ENCODE measurements around the gene TNNT3. TPM values are rescaled to one million over a fixed set of nuclear protein-coding genes. Genes with fewer than 3 reads are reported as not detected.
A peak's percentile ranks its signal among the peaks of the same experiment; 100 is the strongest.
"Not testable (repeated sequence)": the region's sequence is repeated elsewhere in the genome, so short reads cannot be mapped to it uniquely, and the experiment has no call there.

The TNNT3 gene
- total RNA-seq, 1 donor from 2014 or later, result 0.70 TPM

- H3K27me3 Mint-ChIP-seq (ENCODE audit: insufficient read depth); H3K4me1 Mint-ChIP-seq (ENCODE audit: low read depth); H3K9me3 Mint-ChIP-seq; H3K36me3 Mint-ChIP-seq (ENCODE audit: low read depth); DNase-seq (ENCODE audit: low spot score); H3K4me3 Mint-ChIP-seq: not testable (repeated sequence)
- H3K27ac Mint-ChIP-seq, result peak overlapping the region; percentile 73
- intact Hi-C loops (cut with micrococcal nuclease), result loop anchor here (1.0 kb wide), 1 partner anchor 24 kb away; no protein-coding TSS in a partner anchor
Measured at GRCh38 chr11:1939788-1940187, 20.3 kb downstream of the TNNT3 start.

GRCh38 chr11:1942558-1943260 lies 23.2 kb downstream of the TNNT3 start:
- no peak for DNase-seq (ENCODE audit: low spot score)
- H3K36me3 Mint-ChIP-seq (ENCODE audit: low read depth), result no peaks in the 10 kb centered on the region

GRCh38 chr11:1943576-1943975 lies 24.1 kb downstream of the TNNT3 start:
- no peak overlapping the region for H3K27ac Mint-ChIP-seq
- H3K36me3 Mint-ChIP-seq (ENCODE audit: low read depth), result no peaks in the 10 kb centered on the region
- intact Hi-C loops (cut with micrococcal nuclease), result no loop called here
- peaks cover 10% of the 10 kb centered on the region for H3K4me1 Mint-ChIP-seq (ENCODE audit: low read depth)
- H3K9me3 Mint-ChIP-seq, result no peaks in the 10 kb centered on the region
- no peak overlapping the region for H3K4me3 Mint-ChIP-seq
- no peaks in the 10 kb centered on the region for H3K27me3 Mint-ChIP-seq (ENCODE audit: insufficient read depth)
- DNase-seq (ENCODE audit: low spot score), result no peak

More at GRCh38 chr11:1942558-1943260, 23.2 kb downstream of the TNNT3 start:
- no peak overlapping the region for H3K4me3 Mint-ChIP-seq
- H3K9me3 Mint-ChIP-seq, result no peaks in the 10 kb centered on the region
- H3K4me1 Mint-ChIP-seq (ENCODE audit: low read depth), result peaks cover 10% of the 10 kb centered on the region
- no peaks in the 10 kb centered on the region for H3K27me3 Mint-ChIP-seq (ENCODE audit: insufficient read depth)
- no peak overlapping the region for H3K27ac Mint-ChIP-seq
- intact Hi-C loops (cut with micrococcal nuclease), result no loop called here

GRCh38 chr11:1943977-1944376 lies 24.5 kb downstream of the TNNT3 start:
- intact Hi-C loops (cut with micrococcal nuclease), result no loop called here
- Mint-ChIP-seq H3K27ac (no peak overlapping the region), H3K9me3 (no peaks in the 10 kb centered on the region), H3K27me3 (ENCODE audit: insufficient read depth) (no peaks in the 10 kb centered on the region), H3K4me1 (ENCODE audit: low read depth) (peaks cover 10% of the 10 kb centered on the region), H3K4me3 (peak overlapping the region; percentile 42), H3K36me3 (ENCODE audit: low read depth) (no peaks in the 10 kb centered on the region)
- no peak for DNase-seq (ENCODE audit: low spot score)

GRCh38 chr11:1946812-1947484 lies 27.4 kb downstream of the TNNT3 start, which contains the start of gene MRPL23:
Gene MRPL23 (plus strand): TSS chr11:1947332. CDS start chr11:1947363, 31 bp downstream.
- H3K4me1 Mint-ChIP-seq (ENCODE audit: low read depth), result no peaks in the 10 kb centered on the region
- no peak within 1 kb of the TSS for H3K27ac Mint-ChIP-seq
- intact Hi-C loops (cut with micrococcal nuclease), result no loop called here
- no peaks in the 10 kb centered on the region for H3K27me3 Mint-ChIP-seq (ENCODE audit: insufficient read depth)
- no peak for DNase-seq (ENCODE audit: low spot score)
- H3K36me3 Mint-ChIP-seq (ENCODE audit: low read depth), result no peaks in the 10 kb centered on the region
- H3K9me3 Mint-ChIP-seq, result no peaks in the 10 kb centered on the region
- H3K4me3 Mint-ChIP-seq, result no peak within 1 kb of the TSS

- intact Hi-C loops (cut with micrococcal nuclease), result no loop called here
- Mint-ChIP-seq H3K27me3 (ENCODE audit: insufficient read depth) (no peaks in the 10 kb centered on the region), H3K4me3 (no peak overlapping the region), H3K27ac (no peak overlapping the region), H3K4me1 (ENCODE audit: low read depth) (no peaks in the 10 kb centered on the region), H3K9me3 (no peaks in the 10 kb centered on the region), H3K36me3 (ENCODE audit: low read depth) (no peaks in the 10 kb centered on the region)
- no peak for DNase-seq (ENCODE audit: low spot score)
Measured at GRCh38 chr11:1947592-1948237, 28.2 kb downstream of the TNNT3 start.

- Mint-ChIP-seq H3K9me3 (no peaks in the 10 kb centered on the region), H3K36me3 (ENCODE audit: low read depth) (no peaks in the 10 kb centered on the region), H3K4me1 (ENCODE audit: low read depth) (no peaks in the 10 kb centered on the region), H3K27ac (no peak overlapping the region), H3K27me3 (ENCODE audit: insufficient read depth) (no peaks in the 10 kb centered on the region), H3K4me3 (no peak overlapping the region)
- no peak for DNase-seq (ENCODE audit: low spot score)
- intact Hi-C loops (cut with micrococcal nuclease), result no loop called here
Measured at GRCh38 chr11:1948389-1948788, 28.9 kb downstream of the TNNT3 start.

GRCh38 chr11:1949302-1949701 lies 29.8 kb downstream of the TNNT3 start:
- Mint-ChIP-seq H3K4me3 (no peak overlapping the region), H3K4me1 (ENCODE audit: low read depth) (no peaks in the 10 kb centered on the region), H3K27ac (no peak overlapping the region), H3K27me3 (ENCODE audit: insufficient read depth) (no peaks in the 10 kb centered on the region), H3K9me3 (no peaks in the 10 kb centered on the region), H3K36me3 (ENCODE audit: low read depth) (no peaks in the 10 kb centered on the region)
- no peak for DNase-seq (ENCODE audit: low spot score)
- intact Hi-C loops (cut with micrococcal nuclease), result no loop called here

GRCh38 chr11:1949922-1950321 lies 30.4 kb downstream of the TNNT3 start:
- H3K27me3 Mint-ChIP-seq (ENCODE audit: insufficient read depth), result no peaks in the 10 kb centered on the region
- H3K4me3 Mint-ChIP-seq, result no peak overlapping the region
- no peak overlapping the region for H3K27ac Mint-ChIP-seq
- intact Hi-C loops (cut with micrococcal nuclease), result no loop called here
- no peaks in the 10 kb centered on the region for H3K4me1 Mint-ChIP-seq (ENCODE audit: low read depth)
- H3K36me3 Mint-ChIP-seq (ENCODE audit: low read depth), result no peaks in the 10 kb centered on the region
- H3K9me3 Mint-ChIP-seq, result no peaks in the 10 kb centered on the region
- DNase-seq (ENCODE audit: low spot score), result no peak

- Mint-ChIP-seq H3K4me3 (no peak overlapping the region), H3K9me3 (no peaks in the 10 kb centered on the region), H3K27me3 (ENCODE audit: insufficient read depth) (no peaks in the 10 kb centered on the region), H3K27ac (no peak overlapping the region), H3K36me3 (ENCODE audit: low read depth) (no peaks in the 10 kb centered on the region), H3K4me1 (ENCODE audit: low read depth) (no peaks in the 10 kb centered on the region)
- no peak for DNase-seq (ENCODE audit: low spot score)
- intact Hi-C loops (cut with micrococcal nuclease), result no loop called here
Measured at GRCh38 chr11:1952806-1953482, 33.4 kb downstream of the TNNT3 start.

GRCh38 chr11:1953489-1954266 lies 34.2 kb downstream of the TNNT3 start:
- Mint-ChIP-seq H3K4me3 (no peak overlapping the region), H3K27ac (no peak overlapping the region), H3K9me3 (no peaks in the 10 kb centered on the region), H3K36me3 (ENCODE audit: low read depth) (no peaks in the 10 kb centered on the region), H3K4me1 (ENCODE audit: low read depth) (no peaks in the 10 kb centered on the region), H3K27me3 (ENCODE audit: insufficient read depth) (no peaks in the 10 kb centered on the region)
- no peak for DNase-seq (ENCODE audit: low spot score)
- intact Hi-C loops (cut with micrococcal nuclease), result no loop called here

GRCh38 chr11:1958367-1958766 lies 38.9 kb downstream of the TNNT3 start:
- DNase-seq (ENCODE audit: low spot score), result no peak
- H3K9me3 Mint-ChIP-seq, result no peaks in the 10 kb centered on the region
- no peaks in the 10 kb centered on the region for H3K27me3 Mint-ChIP-seq (ENCODE audit: insufficient read depth)
- H3K36me3 Mint-ChIP-seq (ENCODE audit: low read depth), result no peaks in the 10 kb centered on the region
- H3K27ac Mint-ChIP-seq, result no peak overlapping the region
- no peak overlapping the region for H3K4me3 Mint-ChIP-seq
- intact Hi-C loops (cut with micrococcal nuclease), result no loop called here
- H3K4me1 Mint-ChIP-seq (ENCODE audit: low read depth), result no peaks in the 10 kb centered on the region
